Left ventricle myocardium inferior (tissue), 1 donor: ENCODE data around the gene SCFD2. TPM values are rescaled to one million over a fixed set of nuclear protein-coding genes. Genes with fewer than 3 reads are reported as not detected.
A peak's percentile ranks its signal among the peaks of the same experiment; 100 is the strongest.

ENCODE experiments used
- DNase-seq: peaks from one replicate; pipeline ENCODE4 v3.0.0-alpha.2; 2020
- H3K27ac ChIP-seq: fragments of 200-600 bp; replicated peaks from 2 replicates; pipeline ENCODE4 v1.8.0; 2021
- H3K27me3 ChIP-seq: fragments of 200-600 bp; 2 replicates; pipeline ENCODE4 v1.8.0; 2021; ENCODE audit warnings: low read depth
- H3K36me3 ChIP-seq: fragments of 200-600 bp; 2 replicates; pipeline ENCODE4 v1.8.0; 2021
- H3K4me1 ChIP-seq: fragments of 200-600 bp; 2 replicates; pipeline ENCODE4 v1.8.0; 2021
- H3K4me3 ChIP-seq: fragments of 200-600 bp; 2 replicates; pipeline ENCODE4 v1.8.0; 2021; ENCODE audit warnings: mild to moderate bottlenecking, moderate library complexity
- H3K9me3 ChIP-seq: fragments of 200-600 bp; replicated peaks from 2 replicates; pipeline ENCODE4 v1.8.0; 2021
- CTCF ChIP-seq: fragments of 200-600 bp; IDR thresholded peaks from 2 replicates; pipeline ENCODE4 v1.8.0; 2021; ENCODE audit warnings: antibody characterized with exemption, mild to moderate bottlenecking, borderline replicate concordance
- intact Hi-C: fragments of 100-400 bp; cut with micrococcal nuclease; formaldehyde crosslinking; loops from one replicate; pipeline ENCODE4 v1.11.0; 2022
- total RNA-seq: library from RNA; stranded (reverse); fragmentation: NEBNext Ultra II Directional; extraction: Animal tissue kit (Norgen Biotek cat#: 25700); gene quantifications from one replicate; pipeline ENCODE4 v1.2.1, GENCODE V29; 2021
- donor health status: DM: no; HTN: yes; CAD: no; lungs with severe emphysema.

Gene SCFD2
- total RNA-seq, 1 donor from 2014 or later, result 9.3 TPM

GRCh38 chr4:52959541-52959940, 406.3 kb downstream of the SCFD2 start:
- Histone ChIP-seq H3K27ac (no peak overlapping the region), H3K9me3 (no peaks in the 10 kb centered on the region), H3K36me3 (no peaks in the 10 kb centered on the region), H3K27me3 (no peaks in the 10 kb centered on the region), H3K4me1 (peaks cover 54% of the 10 kb centered on the region), H3K4me3 (no peak overlapping the region)
- TF ChIP-seq CTCF, result no peak
- DNase-seq, result no peak
- intact Hi-C loops, result no loop called here

GRCh38 chr4:52957835-52958631, 407.8 kb downstream of the SCFD2 start:
- no peak for DNase-seq
- intact Hi-C loops, result no loop called here
- Histone ChIP-seq H3K4me1 (peaks cover 44% of the 10 kb centered on the region), H3K27ac (peak overlapping the region; percentile 67), H3K4me3 (no peak overlapping the region), H3K27me3 (no peaks in the 10 kb centered on the region), H3K36me3 (no peaks in the 10 kb centered on the region), H3K9me3 (no peaks in the 10 kb centered on the region)
- TF ChIP-seq CTCF, result peak; percentile 18

DNA sequence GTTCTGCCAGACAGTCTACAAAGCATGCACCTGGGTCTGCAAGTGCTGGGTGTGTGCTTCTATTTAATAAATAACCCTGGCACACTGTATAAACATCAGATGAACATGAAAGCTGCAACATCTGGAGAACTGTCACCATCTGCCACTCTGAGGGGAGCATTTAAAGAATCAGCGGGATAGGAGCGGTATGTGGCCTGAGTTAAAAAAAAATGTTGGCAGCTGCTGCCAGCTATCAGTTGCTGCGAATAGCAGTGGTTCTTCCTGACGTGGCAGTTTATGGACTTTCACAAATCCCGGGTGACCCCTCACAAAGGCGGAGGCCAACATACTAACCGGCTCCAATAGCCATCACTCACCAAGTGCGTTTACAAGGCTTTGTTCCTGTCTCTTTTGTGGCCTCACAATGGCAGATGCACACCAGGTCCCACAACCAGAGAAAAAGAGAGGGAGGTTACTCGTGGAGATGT, 408.6 kb downstream of the SCFD2 start:
- no peaks in the 10 kb centered on the region for H3K27me3 ChIP-seq
- TF ChIP-seq CTCF, result no peak
- H3K27ac ChIP-seq, result peak overlapping the region; percentile 67
- peaks cover 45% of the 10 kb centered on the region for H3K4me1 ChIP-seq
- no peaks in the 10 kb centered on the region for H3K36me3 ChIP-seq
- no peak for DNase-seq
- no peaks in the 10 kb centered on the region for H3K9me3 ChIP-seq
- no peak overlapping the region for H3K4me3 ChIP-seq
- intact Hi-C loops, result no loop called here

GRCh38 chr4:52956691-52957090, 409.2 kb downstream of the SCFD2 start:
- no peaks in the 10 kb centered on the region for H3K27me3 ChIP-seq
- no peak for TF ChIP-seq CTCF
- H3K27ac ChIP-seq, result peak overlapping the region; percentile 67
- H3K9me3 ChIP-seq, result no peaks in the 10 kb centered on the region
- no peak for DNase-seq
- H3K4me3 ChIP-seq, result no peak overlapping the region
- H3K36me3 ChIP-seq, result no peaks in the 10 kb centered on the region
- intact Hi-C loops, result no loop called here
- peaks cover 41% of the 10 kb centered on the region for H3K4me1 ChIP-seq

DNA sequence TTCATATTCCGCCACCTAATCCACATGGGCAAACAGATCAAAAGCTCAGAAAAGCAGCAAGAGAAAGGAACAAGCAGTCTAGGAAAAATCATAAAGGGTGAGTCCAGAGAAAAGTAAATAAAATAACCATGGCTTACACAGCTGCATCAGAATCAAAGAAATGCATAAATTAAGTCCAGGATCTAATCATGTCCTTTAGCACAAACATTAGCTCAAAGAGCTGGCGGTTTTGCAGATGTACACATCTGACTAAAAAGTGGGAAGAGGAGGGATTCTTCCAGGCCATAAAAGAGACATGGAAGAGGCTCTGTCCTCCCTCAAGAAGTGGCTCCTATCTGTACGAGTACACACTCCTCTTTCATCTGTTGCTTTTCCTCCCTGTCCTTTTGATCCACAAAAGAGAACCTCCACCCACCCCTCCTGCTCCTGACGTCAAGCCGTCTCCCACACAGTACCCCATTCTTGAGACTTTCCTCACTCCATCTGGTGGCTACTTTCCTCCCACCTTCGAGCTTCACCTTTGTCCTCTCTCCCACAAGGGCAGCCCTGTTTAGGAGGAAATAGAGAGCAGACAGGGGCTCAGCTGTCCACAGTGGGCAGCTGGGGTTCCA, 411.2 kb downstream of the SCFD2 start:
- peaks cover 36% of the 10 kb centered on the region for H3K4me1 ChIP-seq
- H3K36me3 ChIP-seq, result no peaks in the 10 kb centered on the region
- no peaks in the 10 kb centered on the region for H3K9me3 ChIP-seq
- TF ChIP-seq CTCF, result no peak
- H3K4me3 ChIP-seq, result no peak overlapping the region
- DNase-seq, result no peak
- no peaks in the 10 kb centered on the region for H3K27me3 ChIP-seq
- no peak overlapping the region for H3K27ac ChIP-seq
- intact Hi-C loops, result no loop called here
